ENCODE measurements around the gene HIVEP3.

HIVEP3 gene

GRCh38 chr1:41580520-41581172 lies 338.1 kb downstream of the HIVEP3 start:
- Histone ChIP-seq H3K4me3 (no peak overlapping the region), H3K27ac (no peak overlapping the region)
- TF ChIP-seq, protein P1, sequence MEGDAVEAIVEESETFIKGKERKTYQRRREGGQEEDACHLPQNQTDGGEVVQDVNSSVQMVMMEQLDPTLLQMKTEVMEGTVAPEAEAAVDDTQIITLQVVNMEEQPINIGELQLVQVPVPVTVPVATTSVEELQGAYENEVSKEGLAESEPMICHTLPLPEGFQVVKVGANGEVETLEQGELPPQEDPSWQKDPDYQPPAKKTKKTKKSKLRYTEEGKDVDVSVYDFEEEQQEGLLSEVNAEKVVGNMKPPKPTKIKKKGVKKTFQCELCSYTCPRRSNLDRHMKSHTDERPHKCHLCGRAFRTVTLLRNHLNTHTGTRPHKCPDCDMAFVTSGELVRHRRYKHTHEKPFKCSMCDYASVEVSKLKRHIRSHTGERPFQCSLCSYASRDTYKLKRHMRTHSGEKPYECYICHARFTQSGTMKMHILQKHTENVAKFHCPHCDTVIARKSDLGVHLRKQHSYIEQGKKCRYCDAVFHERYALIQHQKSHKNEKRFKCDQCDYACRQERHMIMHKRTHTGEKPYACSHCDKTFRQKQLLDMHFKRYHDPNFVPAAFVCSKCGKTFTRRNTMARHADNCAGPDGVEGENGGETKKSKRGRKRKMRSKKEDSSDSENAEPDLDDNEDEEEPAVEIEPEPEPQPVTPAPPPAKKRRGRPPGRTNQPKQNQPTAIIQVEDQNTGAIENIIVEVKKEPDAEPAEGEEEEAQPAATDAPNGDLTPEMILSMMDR (IDR thresholded peaks at IDR 0.05) = no peak
- no peak for DNase-seq (ENCODE audit: low spot score)

- Histone ChIP-seq H3K4me3 (no peak overlapping the region), H3K27ac (no peak overlapping the region)
- no peak for DNase-seq (ENCODE audit: low spot score)
- TF ChIP-seq, protein P1 (IDR thresholded peaks at IDR 0.05) = no peak
These were observed 338.7 kb downstream of the HIVEP3 start for GRCh38 chr1:41580021-41580420.

- no peak for DNase-seq (ENCODE audit: low spot score)
- no peak overlapping the region for H3K4me3 ChIP-seq
- H3K27ac ChIP-seq = no peak overlapping the region
- TF ChIP-seq, protein P1 (IDR thresholded peaks at IDR 0.05) = no peak
These were observed 339.9 kb downstream of the HIVEP3 start for GRCh38 chr1:41578712-41579335.

- TF ChIP-seq, protein P1 (IDR thresholded peaks at IDR 0.05) = no peak
- no peak overlapping the region for H3K4me3 ChIP-seq
- no peak for DNase-seq (ENCODE audit: low spot score)
- H3K27ac ChIP-seq = no peak overlapping the region
These were observed 342.1 kb downstream of the HIVEP3 start for GRCh38 chr1:41576620-41577019.

DNA sequence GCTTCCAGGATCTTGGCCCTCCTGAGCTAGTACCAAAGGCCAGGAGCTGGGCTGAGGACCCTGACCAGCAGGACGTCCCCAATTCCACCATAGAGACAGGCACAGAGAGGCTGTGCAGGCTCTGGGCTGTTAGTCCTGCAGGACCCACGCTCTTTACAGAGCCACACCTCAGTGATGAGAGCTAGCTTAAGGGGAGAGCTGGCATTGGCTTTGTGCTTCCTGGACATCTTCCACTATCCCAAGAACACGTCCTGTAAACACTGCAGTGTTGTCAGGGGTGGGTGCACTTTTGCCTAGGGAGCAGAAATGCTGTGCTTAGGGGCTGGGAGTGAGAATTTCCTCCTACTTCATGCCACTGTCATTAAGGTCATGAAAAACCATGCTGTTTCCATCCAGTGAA lies 342.5 kb downstream of the HIVEP3 start:
- no peak overlapping the region for H3K4me3 ChIP-seq
- TF ChIP-seq, protein P1 (IDR thresholded peaks at IDR 0.05) = no peak
- H3K27ac ChIP-seq = no peak overlapping the region
- DNase-seq (ENCODE audit: low spot score) = no peak

DNA sequence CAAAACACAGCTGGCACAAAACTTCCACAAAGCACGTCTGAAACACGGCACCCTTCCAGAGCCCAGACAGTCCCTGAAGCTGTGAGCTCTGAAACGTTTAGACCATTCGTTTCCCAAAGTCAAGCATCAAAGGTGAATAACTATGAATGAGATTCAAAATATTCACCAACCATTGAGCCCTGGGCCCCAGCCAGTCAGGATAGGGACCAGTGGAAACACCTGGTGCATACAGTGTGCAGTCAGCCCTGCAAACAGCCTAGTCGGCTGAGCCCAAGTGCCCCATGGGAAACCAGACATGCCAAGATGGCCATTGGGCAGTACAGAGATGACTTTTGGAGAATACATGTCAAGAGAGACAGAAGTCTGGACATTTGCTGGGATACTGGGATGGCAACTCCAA lies 343.9 kb downstream of the HIVEP3 start:
- H3K27ac ChIP-seq = no peak overlapping the region
- no peak overlapping the region for H3K4me3 ChIP-seq
- TF ChIP-seq, protein P1 (IDR thresholded peaks at IDR 0.05) = no peak
- no peak for DNase-seq (ENCODE audit: low spot score)

All from coronary artery (tissue), 2 donors.